Stimulated activated CD4-positive, alpha-beta T cell treated with anti-CD3 and anti-CD28 coated beads, Interleukin-15, amount 100 ng/mL, for 48 hours (primary cell): Measurements from ENCODE around the gene TRIM41.
"Not testable (repeated sequence)": the region's sequence is repeated elsewhere in the genome, so short reads cannot be mapped to it uniquely, and the experiment has no call there.

Source experiments
- DNase-seq, 2 donors: peaks; one replicate each; pipeline ENCODE4 v3.0.0-alpha.2; 2020; ENCODE audit warnings: low read depth in 2 of 2

The TRIM41 gene

GRCh38 chr5:181283841-181284755 is 61.0 kb downstream of the TRIM41 start:
- not testable (repeated sequence) for DNase-seq
